GM23338 (cell line): ENCODE results near the gene CD44. TPM values are rescaled to one million over a fixed set of nuclear protein-coding genes. Genes with fewer than 3 reads are reported as not detected.

Source experiments
- ATAC-seq: fragments of 200-7000 bp; cut with Tn5 transposase; 3 replicates; pipeline ENCODE4 v1.9.1; 2020
- DNase-seq: peaks from one replicate; pipeline ENCODE4 v3.0.0-alpha.2; 2015; ENCODE audit warnings: low spot score
- H2AFZ ChIP-seq: fragments of 200-600 bp; sonication (generic); 2 replicates; pipeline ENCODE4 v1.8.0; 2016; ENCODE audit warnings: antibody characterized with exemption, mild to moderate bottlenecking, moderate library complexity
- H3F3A ChIP-seq: fragments of 200-600 bp; sonication (generic); replicated peaks from 2 replicates; pipeline ENCODE4 v1.8.0; 2017; ENCODE audit warnings: antibody characterized with exemption, mixed run types, low read depth
- H3K27ac ChIP-seq: fragments of 200-600 bp; sonication (generic); 2 replicates; pipeline ENCODE4 v1.6.1; 2016; ENCODE audit warnings: low read depth
- H3K27me3 ChIP-seq: fragments of 200-600 bp; sonication (generic); 2 replicates; pipeline ENCODE4 v1.8.0; 2016; ENCODE audit warnings: mild to moderate bottlenecking, mixed run types, moderate library complexity; ENCODE audit not compliant: insufficient read depth
- H3K36me3 ChIP-seq: fragments of 200-600 bp; sonication (generic); 2 replicates; pipeline ENCODE4 v1.8.0; 2016; ENCODE audit warnings: mild to moderate bottlenecking; ENCODE audit not compliant: insufficient read depth
- H3K4me1 ChIP-seq: fragments of 200-600 bp; sonication (generic); 2 replicates; pipeline ENCODE4 v1.8.0; 2016; ENCODE audit warnings: mild to moderate bottlenecking, moderate library complexity; ENCODE audit not compliant: insufficient read depth
- H3K4me2 ChIP-seq: fragments of 200-600 bp; sonication (generic); 2 replicates; pipeline ENCODE4 v1.7.1; 2017; ENCODE audit warnings: mixed run types
- H3K4me3 ChIP-seq: fragments of 200-600 bp; sonication (generic); 2 replicates; pipeline ENCODE4 v1.6.1; 2016; ENCODE audit warnings: mixed run types
- H3K79me2 ChIP-seq: fragments of 200-600 bp; sonication (generic); replicated peaks from 2 replicates; pipeline ENCODE4 v1.8.0; 2017; ENCODE audit warnings: mild to moderate bottlenecking; ENCODE audit not compliant: insufficient read depth
- H3K9me2 ChIP-seq: fragments of 200-600 bp; sonication (generic); 2 replicates; pipeline ENCODE4 v1.8.0; 2017; ENCODE audit not compliant: insufficient read depth
- H4K20me1 ChIP-seq: fragments of 200-600 bp; sonication (generic); replicated peaks from 2 replicates; pipeline ENCODE4 v1.8.0; 2017; ENCODE audit warnings: mild to moderate bottlenecking; ENCODE audit not compliant: insufficient read depth
- H3K27ac Mint-ChIP-seq: 2 replicates; pipeline ENCODE4 v1.8.0; 2020; ENCODE audit warnings: inconsistent platforms, mild to moderate bottlenecking, moderate library complexity, mixed read lengths
- H3K27me3 Mint-ChIP-seq: 3 replicates; pipeline ENCODE4 v1.8.0; 2022; ENCODE audit warnings: low read depth, mild to moderate bottlenecking, moderate library complexity, mixed read lengths, inconsistent platforms; ENCODE audit not compliant: insufficient read depth, poor library complexity
- H3K36me3 Mint-ChIP-seq: 3 replicates; pipeline ENCODE4 v1.8.0; 2021; ENCODE audit warnings: low read depth, mild to moderate bottlenecking, inconsistent platforms, moderate library complexity, mixed read lengths
- H3K4me1 Mint-ChIP-seq: 3 replicates; pipeline ENCODE4 v1.8.0; 2020; ENCODE audit warnings: mild to moderate bottlenecking, inconsistent platforms, mixed read lengths
- H3K4me3 Mint-ChIP-seq: 3 replicates; pipeline ENCODE4 v1.8.0; 2021; ENCODE audit warnings: moderate library complexity, mild to moderate bottlenecking, inconsistent platforms, mixed read lengths
- H3K9me3 Mint-ChIP-seq: 3 replicates; pipeline ENCODE4 v1.8.0; 2020; ENCODE audit warnings: moderate library complexity, mild to moderate bottlenecking, inconsistent platforms, mixed read lengths
- ETS1 ChIP-seq: IDR thresholded peaks from 2 replicates; pipeline ENCODE4 v1.6.1; 2016; ENCODE audit warnings: antibody characterized with exemption
- EZH2phosphoT487 ChIP-seq: fragments of 200-600 bp; sonication (generic); IDR thresholded peaks from one replicate; pipeline ENCODE4 v1.8.1; 2018; ENCODE audit warnings: antibody characterized with exemption; ENCODE audit not compliant: unreplicated experiment
- JUNB ChIP-seq: IDR thresholded peaks from one replicate; pipeline ENCODE4 v1.6.1; 2016; ENCODE audit warnings: antibody characterized with exemption; ENCODE audit not compliant: unreplicated experiment
- NANOG ChIP-seq: IDR thresholded peaks from 2 replicates; pipeline ENCODE4 v1.6.1; 2016; ENCODE audit warnings: antibody characterized with exemption, borderline replicate concordance
- REST ChIP-seq: IDR thresholded peaks from one replicate; pipeline ENCODE4 v1.6.1; 2018; ENCODE audit warnings: antibody characterized with exemption; ENCODE audit not compliant: unreplicated experiment
- STAT1 ChIP-seq: IDR thresholded peaks from one replicate; pipeline ENCODE4 v1.6.1; 2016; ENCODE audit warnings: antibody characterized with exemption; ENCODE audit not compliant: unreplicated experiment
- ZNF114 ChIP-seq: fragments of 250-450 bp; sonication (Bioruptor Pico); IDR thresholded peaks from 2 replicates; pipeline ENCODE4 v1.5.0; 2020; ENCODE audit warnings: mild to moderate bottlenecking, moderate library complexity
- ZNF331 ChIP-seq: fragments of 250-450 bp; sonication (Bioruptor Pico); IDR thresholded peaks from 2 replicates; pipeline ENCODE4 v1.5.0; 2020; ENCODE audit warnings: low read depth, mild to moderate bottlenecking, moderate library complexity
- ZNF462 ChIP-seq: fragments of 250-450 bp; sonication (Bioruptor Pico); IDR thresholded peaks from 2 replicates; pipeline ENCODE4 v1.5.0; 2020; ENCODE audit warnings: mild to moderate bottlenecking, moderate library complexity
- polyA plus RNA-seq: library from polyadenylated mRNA; unstranded; fragments of >200 nt; fragmentation: Nextera tagmentation; extraction: Ambion mirVana; gene quantifications from 2 replicates; pipeline ENCODE4 v1.2.1, GENCODE V29; 2016
- total RNA-seq: library from RNA; depleted of rRNA; stranded (reverse); fragments of >200 nt; shearing (Covaris generic); gene quantifications from 2 replicates; pipeline ENCODE4 v1.2.3, GENCODE V29; 2014
- TF ChIP-seq, protein P1 (sequence below), 2 experiments: fragments of 200-600 bp in 1 of 2; sonication (generic) in 1 of 2; conservative IDR thresholded peaks; 2 replicates each; pipeline versions ENCODE4 v1.5.1 to v1.6.1; 2016 to 2017; ENCODE audit warnings: antibody characterized with exemption in 2 of 2, low read depth in 2 of 2, mild to moderate bottlenecking in 2 of 2, moderate library complexity in 1 of 2

Gene CD44
- total and polyA plus RNA-seq, 2 experiments from 2014 or later = 4.0 to 10.1 TPM

DNA sequence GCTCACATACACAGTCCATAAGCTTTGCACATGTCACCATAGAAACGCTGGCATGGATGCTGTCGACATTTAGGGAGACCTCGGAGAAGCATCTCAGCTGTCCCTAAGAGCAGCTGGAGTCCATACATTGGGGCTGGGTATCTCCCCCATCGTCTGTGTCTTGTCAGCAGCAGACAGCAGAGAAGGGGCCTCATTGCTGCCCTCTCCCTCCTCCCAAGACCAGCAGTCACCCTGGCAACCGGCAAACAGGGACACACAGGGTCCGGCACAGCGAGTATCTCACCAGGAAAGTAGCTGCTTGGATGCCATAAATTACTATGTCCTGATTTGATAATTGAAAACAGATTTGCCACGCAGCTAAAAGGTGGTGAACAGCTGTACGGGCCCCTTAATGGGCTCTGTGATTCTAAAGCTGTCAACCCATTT lies 84.4 kb downstream of the CD44 start:
- peak; percentile 10 for DNase-seq
- Mint-ChIP-seq H3K27me3 (no peaks in the 10 kb centered on the region), H3K9me3 (no peaks in the 10 kb centered on the region), H3K36me3 (no peaks in the 10 kb centered on the region), H3K4me3 (no peak overlapping the region), H3K4me1 (no peaks in the 10 kb centered on the region), H3K27ac (no peak overlapping the region)
- Histone ChIP-seq H3K4me3 (no peak overlapping the region), H3K4me1 (no peaks in the 10 kb centered on the region), H3K36me3 (no peaks in the 10 kb centered on the region), H3K27me3 (no peaks in the 10 kb centered on the region), H3K79me2 (no peaks in the 10 kb centered on the region), H3K9me2 (no peaks in the 10 kb centered on the region), H2AFZ (no peak overlapping the region), H3F3A (no peaks in the 10 kb centered on the region), H4K20me1 (no peaks in the 10 kb centered on the region), H3K27ac (no peak overlapping the region), H3K4me2 (no peak overlapping the region)
- TF ChIP-seq JUNB (no peak), STAT1 (no peak)
- ATAC-seq = no peak

GRCh38 chr11:35223991-35224390 lies 85.0 kb downstream of the CD44 start:
- no peaks in the 10 kb centered on the region for H3K9me2 ChIP-seq
- H3K4me1 ChIP-seq = no peaks in the 10 kb centered on the region
- H3F3A ChIP-seq = no peaks in the 10 kb centered on the region
- no peak for ATAC-seq
- Mint-ChIP-seq H3K36me3 (no peaks in the 10 kb centered on the region), H3K27me3 (peaks cover 1% of the 10 kb centered on the region), H3K9me3 (no peaks in the 10 kb centered on the region), H3K4me3 (no peak overlapping the region), H3K27ac (no peak overlapping the region), H3K4me1 (no peaks in the 10 kb centered on the region)
- no peaks in the 10 kb centered on the region for H3K79me2 ChIP-seq
- H3K4me2 ChIP-seq = no peak overlapping the region
- H3K27ac ChIP-seq = no peak overlapping the region
- no peak overlapping the region for H3K4me3 ChIP-seq
- H4K20me1 ChIP-seq = no peaks in the 10 kb centered on the region
- H3K27me3 ChIP-seq = no peaks in the 10 kb centered on the region
- H2AFZ ChIP-seq = no peak overlapping the region
- DNase-seq = no peak
- H3K36me3 ChIP-seq = no peaks in the 10 kb centered on the region
- TF ChIP-seq ZNF331 (CRISPR knock-in tag) = no peak
- TF ChIP-seq STAT1 = no peak
- TF ChIP-seq NANOG = no peak
- no peak for TF ChIP-seq ETS1
- TF ChIP-seq REST = no peak
- TF ChIP-seq ZNF114 = no peak
- TF ChIP-seq EZH2phosphoT487 = no peak
- TF ChIP-seq ZNF462 (CRISPR knock-in tag) = no peak
- no peak for TF ChIP-seq JUNB
- TF ChIP-seq, protein P1, sequence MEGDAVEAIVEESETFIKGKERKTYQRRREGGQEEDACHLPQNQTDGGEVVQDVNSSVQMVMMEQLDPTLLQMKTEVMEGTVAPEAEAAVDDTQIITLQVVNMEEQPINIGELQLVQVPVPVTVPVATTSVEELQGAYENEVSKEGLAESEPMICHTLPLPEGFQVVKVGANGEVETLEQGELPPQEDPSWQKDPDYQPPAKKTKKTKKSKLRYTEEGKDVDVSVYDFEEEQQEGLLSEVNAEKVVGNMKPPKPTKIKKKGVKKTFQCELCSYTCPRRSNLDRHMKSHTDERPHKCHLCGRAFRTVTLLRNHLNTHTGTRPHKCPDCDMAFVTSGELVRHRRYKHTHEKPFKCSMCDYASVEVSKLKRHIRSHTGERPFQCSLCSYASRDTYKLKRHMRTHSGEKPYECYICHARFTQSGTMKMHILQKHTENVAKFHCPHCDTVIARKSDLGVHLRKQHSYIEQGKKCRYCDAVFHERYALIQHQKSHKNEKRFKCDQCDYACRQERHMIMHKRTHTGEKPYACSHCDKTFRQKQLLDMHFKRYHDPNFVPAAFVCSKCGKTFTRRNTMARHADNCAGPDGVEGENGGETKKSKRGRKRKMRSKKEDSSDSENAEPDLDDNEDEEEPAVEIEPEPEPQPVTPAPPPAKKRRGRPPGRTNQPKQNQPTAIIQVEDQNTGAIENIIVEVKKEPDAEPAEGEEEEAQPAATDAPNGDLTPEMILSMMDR (conservative IDR thresholded peaks at IDR 0.05; ENCODE audit: low read depth in 2 of 2) = no peak
